ENCODE measurements around the gene CD59. TPM values are rescaled to one million over a fixed set of nuclear protein-coding genes. Genes with fewer than 3 reads are reported as not detected.

CD59 gene
- total and polyA plus RNA-seq, 10 of the 15 experiments (the other 5 are each of a cell fraction or from before 2014, with no cell fraction given): 55.5 to 256 (median 181) TPM

- SMC1A ChIA-PET (ENCODE audit: uncharacterized antibody, unreplicated experiment): no interaction called here
- Histone ChIP-seq H3K27me3 (replicated peaks in 1 of 2; ENCODE audit: control insufficient read depth in 2 of 2, insufficient read depth in 2 of 2, low read length in 1 of 2) (no peaks in the 10 kb centered on the region), H3K36me3 (ENCODE audit: control insufficient read depth in 2 of 2, insufficient read depth in 2 of 2, low read length in 1 of 2) (no peaks in the 10 kb centered on the region), H4K20me1 (ENCODE audit: control insufficient read depth, insufficient read depth) (no peaks in the 10 kb centered on the region), H3K9ac (ENCODE audit: control insufficient read depth, insufficient read depth, low read length) (no peak overlapping the region), H3K9me3 (replicated peaks; ENCODE audit: control insufficient read depth, insufficient read depth, low read length) (no peaks in the 10 kb centered on the region), H3K4me2 (ENCODE audit: control insufficient read depth, insufficient read depth) (no peak overlapping the region), H3K4me1 (ENCODE audit: control insufficient read depth, insufficient read depth, low read length) (no peaks in the 10 kb centered on the region), H3K27ac (ENCODE audit: control insufficient read depth, insufficient read depth) (no peak overlapping the region), H2AFZ (ENCODE audit: control insufficient read depth, low read depth, low read length) (no peak overlapping the region), H3K4me3 (no peak overlapping the region), H3K79me2 (ENCODE audit: control insufficient read depth, insufficient read depth, low read length) (no peaks in the 10 kb centered on the region)
- CTCF ChIA-PET: no interaction called here
- RAD21 ChIA-PET (ENCODE audit: unreplicated experiment): no interaction called here
- ATAC-seq: no peak
- BruUV-seq (replicated peaks): no TSS peak
- in situ Hi-C loops (cut with MboI) (no loop called here), intact Hi-C loops (cut with micrococcal nuclease; ENCODE audit: unreplicated experiment) (no loop called here)
- POLR2A ChIA-PET: interaction anchor here (1.0 kb wide), 1 partner anchor 14 kb away, joined by 3 read pairs; no protein-coding TSS in a partner anchor
- no peak for FAIRE-seq
- 80% methylated on average over 6 of the region's 6 CpGs for WGBS (ENCODE audit: insufficient coverage, insufficient replicate concordance, low lambda C conversion rate, missing lambda C conversion rate)
- no peak for DNase-seq (ENCODE audit: low read depth, low spot score)
- TF ChIP-seq, protein P1, sequence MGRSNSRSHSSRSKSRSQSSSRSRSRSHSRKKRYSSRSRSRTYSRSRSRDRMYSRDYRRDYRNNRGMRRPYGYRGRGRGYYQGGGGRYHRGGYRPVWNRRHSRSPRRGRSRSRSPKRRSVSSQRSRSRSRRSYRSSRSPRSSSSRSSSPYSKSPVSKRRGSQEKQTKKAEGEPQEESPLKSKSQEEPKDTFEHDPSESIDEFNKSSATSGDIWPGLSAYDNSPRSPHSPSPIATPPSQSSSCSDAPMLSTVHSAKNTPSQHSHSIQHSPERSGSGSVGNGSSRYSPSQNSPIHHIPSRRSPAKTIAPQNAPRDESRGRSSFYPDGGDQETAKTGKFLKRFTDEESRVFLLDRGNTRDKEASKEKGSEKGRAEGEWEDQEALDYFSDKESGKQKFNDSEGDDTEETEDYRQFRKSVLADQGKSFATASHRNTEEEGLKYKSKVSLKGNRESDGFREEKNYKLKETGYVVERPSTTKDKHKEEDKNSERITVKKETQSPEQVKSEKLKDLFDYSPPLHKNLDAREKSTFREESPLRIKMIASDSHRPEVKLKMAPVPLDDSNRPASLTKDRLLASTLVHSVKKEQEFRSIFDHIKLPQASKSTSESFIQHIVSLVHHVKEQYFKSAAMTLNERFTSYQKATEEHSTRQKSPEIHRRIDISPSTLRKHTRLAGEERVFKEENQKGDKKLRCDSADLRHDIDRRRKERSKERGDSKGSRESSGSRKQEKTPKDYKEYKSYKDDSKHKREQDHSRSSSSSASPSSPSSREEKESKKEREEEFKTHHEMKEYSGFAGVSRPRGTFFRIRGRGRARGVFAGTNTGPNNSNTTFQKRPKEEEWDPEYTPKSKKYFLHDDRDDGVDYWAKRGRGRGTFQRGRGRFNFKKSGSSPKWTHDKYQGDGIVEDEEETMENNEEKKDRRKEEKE (IDR thresholded peaks at IDR 0.05): no peak
- no peak for TF ChIP-seq YY1 (IDR thresholded peaks at IDR 0.05; ENCODE audit: low read depth, low read length)
- TF ChIP-seq POU2F2 (IDR thresholded peaks at IDR 0.05; ENCODE audit: borderline replicate concordance, low read depth, low read length): no peak
- no peak for TF ChIP-seq ESRRA (IDR thresholded peaks at IDR 0.05; ENCODE audit: low read length)
- no peak for TF ChIP-seq JUNB (IDR thresholded peaks at IDR 0.05)
- no peak for TF ChIP-seq NR2F1 (conservative IDR thresholded peaks at IDR 0.05)
- TF ChIP-seq PAX8 (IDR thresholded peaks at IDR 0.05): no peak
- TF ChIP-seq, protein P2, sequence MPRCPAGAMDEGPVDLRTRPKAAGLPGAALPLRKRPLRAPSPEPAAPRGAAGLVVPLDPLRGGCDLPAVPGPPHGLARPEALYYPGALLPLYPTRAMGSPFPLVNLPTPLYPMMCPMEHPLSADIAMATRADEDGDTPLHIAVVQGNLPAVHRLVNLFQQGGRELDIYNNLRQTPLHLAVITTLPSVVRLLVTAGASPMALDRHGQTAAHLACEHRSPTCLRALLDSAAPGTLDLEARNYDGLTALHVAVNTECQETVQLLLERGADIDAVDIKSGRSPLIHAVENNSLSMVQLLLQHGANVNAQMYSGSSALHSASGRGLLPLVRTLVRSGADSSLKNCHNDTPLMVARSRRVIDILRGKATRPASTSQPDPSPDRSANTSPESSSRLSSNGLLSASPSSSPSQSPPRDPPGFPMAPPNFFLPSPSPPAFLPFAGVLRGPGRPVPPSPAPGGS (IDR thresholded peaks at IDR 0.05; ENCODE audit: borderline replicate concordance, insufficient read depth, low read depth, low read length, poor library complexity, severe bottlenecking): no peak
- no peak for TF ChIP-seq IRF5 (IDR thresholded peaks at IDR 0.05; ENCODE audit: borderline replicate concordance)
- TF ChIP-seq NFYA (IDR thresholded peaks at IDR 0.05; ENCODE audit: borderline replicate concordance, low read depth, low read length): no peak
- TF ChIP-seq CHD4 (IDR thresholded peaks at IDR 0.05): no peak
- no peak for TF ChIP-seq SIN3A (IDR thresholded peaks at IDR 0.05; ENCODE audit: low read depth, low read length)
- no peak for TF ChIP-seq SREBF1 (IDR thresholded peaks at IDR 0.05; ENCODE audit: low read length)
- TF ChIP-seq BHLHE40 (IDR thresholded peaks at IDR 0.05; ENCODE audit: borderline replicate concordance in 1 of 2, low read depth in 2 of 2, low read length in 1 of 2): no peak
- no peak for TF ChIP-seq SKIL (IDR thresholded peaks at IDR 0.05; ENCODE audit: low read depth, poor library complexity, severe bottlenecking)
- TF ChIP-seq ZNF384 (IDR thresholded peaks at IDR 0.05; ENCODE audit: borderline replicate concordance, low read depth, low read length): no peak
These were observed 72.1 kb downstream of the CD59 start for GRCh38 chr11:33664166-33664565.
